ENCODE results near the gene NAGK.

NAGK gene

DNA sequence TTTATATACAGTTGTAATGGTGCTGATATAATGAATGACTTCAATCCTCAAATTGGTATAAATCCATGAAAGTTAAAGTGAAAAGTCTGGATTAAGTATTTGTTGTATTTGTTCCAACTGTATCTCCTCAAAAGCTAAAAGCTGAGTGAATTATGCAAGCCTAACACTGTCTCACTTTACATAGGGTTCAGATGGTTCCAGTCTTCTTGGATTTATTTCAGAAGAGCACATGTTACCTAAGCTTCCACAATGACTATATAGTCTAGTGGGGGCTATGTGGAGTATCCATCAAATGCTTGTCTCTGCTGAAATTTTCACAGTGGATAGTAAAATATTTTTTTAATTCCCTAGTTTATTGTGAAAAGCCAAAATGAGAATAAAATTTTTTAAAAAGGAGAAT, 48.6 kb downstream of the NAGK start:
- no peak for DNase-seq

- DNase-seq, result no peak
These were observed 51.7 kb downstream of the NAGK start for GRCh38 chr2:71120195-71120594.

- DNase-seq, result no peak
These were observed 53.0 kb downstream of the NAGK start for GRCh38 chr2:71121479-71121878.

- no peak for DNase-seq
These were observed 54.2 kb downstream of the NAGK start for GRCh38 chr2:71122387-71123298.

DNA sequence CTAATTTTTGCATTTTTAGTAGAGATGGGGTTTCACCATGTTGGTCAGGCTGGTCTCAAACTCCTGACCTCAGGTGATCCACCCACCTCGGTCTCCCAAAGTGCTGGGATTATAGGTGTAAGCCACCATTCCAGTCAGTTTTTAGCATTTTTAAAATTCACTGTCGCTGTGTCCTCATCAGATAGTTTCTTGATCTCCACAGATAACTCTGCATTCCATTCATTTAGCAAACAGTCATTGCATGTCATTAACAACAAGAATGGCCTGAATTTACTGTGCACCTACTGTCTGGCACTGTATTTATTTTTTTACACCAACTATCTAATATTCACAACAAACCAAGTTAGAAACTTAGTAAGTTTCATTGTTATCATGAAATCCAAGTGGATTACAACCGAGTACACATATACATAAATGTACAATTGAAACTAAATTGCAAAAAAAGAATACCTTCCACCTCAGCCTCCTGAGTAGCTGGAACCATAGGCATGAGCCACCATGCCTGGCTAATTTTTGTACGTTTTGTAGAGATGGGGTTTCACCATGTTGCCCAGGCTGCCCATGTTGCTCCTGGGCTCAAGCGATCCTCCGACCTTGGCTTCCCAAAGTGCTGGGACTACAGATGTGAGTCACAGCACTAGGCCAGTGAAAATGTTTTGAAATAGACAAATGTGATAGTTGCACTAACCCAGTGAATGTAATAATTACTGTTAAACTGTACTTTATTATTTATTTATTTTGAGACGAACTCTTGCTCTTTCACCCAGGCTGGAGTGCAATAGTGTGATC, 57.3 kb downstream of the NAGK start:
- no peak for DNase-seq

DNA sequence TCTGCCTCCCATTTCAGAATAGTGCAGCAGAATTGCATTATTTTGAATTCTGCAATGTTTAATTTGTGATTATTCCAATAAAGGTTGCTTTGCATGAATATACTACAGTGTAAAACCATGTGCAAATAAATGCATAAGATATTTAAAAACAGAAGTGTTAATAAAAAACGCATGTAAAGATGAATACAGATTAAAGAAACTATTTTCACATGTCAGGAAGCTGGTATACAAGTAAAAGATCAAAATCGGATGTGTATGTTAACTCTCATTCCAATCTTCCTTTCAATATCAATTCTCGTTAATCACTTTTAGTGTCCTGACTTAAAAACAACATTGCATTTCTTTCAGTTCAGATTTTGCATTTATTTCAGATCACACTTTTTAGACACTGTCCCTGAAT, 58.5 kb downstream of the NAGK start:
- no peak for DNase-seq

Data from NCI-H2081 (cell line).